SK-N-MC (cell line): ENCODE data around the gene FBXL7.

Experiments used
- EZH2 ChIP-seq: fragments of 200-600 bp; sonication (generic); IDR thresholded peaks from one replicate; pipeline ENCODE4 v1.6.1; 2017; ENCODE audit warnings: antibody characterized with exemption
- FOXP2 ChIP-seq: optimal IDR thresholded peaks from 2 replicates; pipeline ENCODE3; 2011; ENCODE audit warnings: mild to moderate bottlenecking, moderate library complexity; ENCODE audit not compliant: insufficient read depth; ENCODE audit errors: extremely low read length, control extremely low read depth
- POLR2AphosphoS5 ChIP-seq: IDR thresholded peaks from 2 replicates; pipeline ENCODE4 v1.6.1; 2012; ENCODE audit warnings: mild to moderate bottlenecking, low read depth, low read length, borderline replicate concordance

DNA sequence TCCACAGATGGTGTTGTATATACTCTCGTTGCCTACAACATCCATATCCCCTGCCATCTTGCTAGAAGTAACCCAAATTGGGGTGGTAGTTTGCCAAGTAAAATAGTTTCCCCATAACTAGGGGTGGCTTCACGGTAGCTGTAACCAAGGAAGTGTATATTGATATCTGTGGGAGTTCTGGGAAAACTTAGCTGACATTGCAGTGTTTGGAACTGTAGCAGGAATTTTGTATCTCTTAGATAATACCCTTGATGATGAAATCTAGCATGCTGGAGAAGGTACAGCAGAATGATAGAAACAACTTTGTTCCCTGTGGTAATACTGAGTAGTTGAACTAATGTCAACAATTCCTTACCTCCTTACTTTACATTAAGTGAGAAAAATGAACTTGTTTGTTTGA lies 29.8 kb downstream of the FBXL7 start:
- no peak for TF ChIP-seq EZH2
- TF ChIP-seq POLR2AphosphoS5: no peak
- TF ChIP-seq FOXP2: no peak
